ENCODE measurements around the gene SPRR2D. TPM values are rescaled to one million over a fixed set of nuclear protein-coding genes. Genes with fewer than 3 reads are reported as not detected.
"Not testable (repeated sequence)": the region's sequence is repeated elsewhere in the genome, so short reads cannot be mapped to it uniquely, and the experiment has no call there.

SPRR2D gene
- total RNA-seq, 1 donor from 2014 or later = not detected

DNA sequence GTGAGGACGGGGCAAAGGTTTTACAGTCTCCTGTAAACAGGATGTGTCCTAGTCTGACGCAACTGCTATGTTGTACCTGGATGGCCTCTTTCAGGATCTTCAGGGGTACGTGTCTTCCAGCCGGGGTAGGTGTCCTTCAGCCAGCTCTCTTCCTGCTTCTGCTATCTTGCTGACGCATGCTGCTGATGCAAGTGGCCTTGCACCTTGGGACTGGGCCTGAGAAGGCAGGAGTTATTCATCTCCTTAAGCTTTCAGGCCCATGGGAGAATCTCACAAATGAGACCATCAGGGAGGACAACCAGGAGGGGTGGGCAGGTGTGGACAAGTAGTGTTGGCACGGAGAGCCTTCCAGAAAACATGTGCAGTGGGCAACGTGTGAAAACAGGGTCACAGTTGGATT, 17.8 kb downstream of the SPRR2D start:
- Mint-ChIP-seq H3K36me3 (ENCODE audit: unreplicated experiment) (no peaks in the 10 kb centered on the region), H3K27me3 (ENCODE audit: unreplicated experiment) (no peaks in the 10 kb centered on the region), H3K4me3 (ENCODE audit: unreplicated experiment) (no peak overlapping the region), H3K4me1 (ENCODE audit: low read depth, unreplicated experiment) (no peaks in the 10 kb centered on the region), H3K27ac (ENCODE audit: unreplicated experiment) (no peak overlapping the region), H3K9me3 (ENCODE audit: unreplicated experiment) (peaks cover 3% of the 10 kb centered on the region)
- TF ChIP-seq, protein P1, sequence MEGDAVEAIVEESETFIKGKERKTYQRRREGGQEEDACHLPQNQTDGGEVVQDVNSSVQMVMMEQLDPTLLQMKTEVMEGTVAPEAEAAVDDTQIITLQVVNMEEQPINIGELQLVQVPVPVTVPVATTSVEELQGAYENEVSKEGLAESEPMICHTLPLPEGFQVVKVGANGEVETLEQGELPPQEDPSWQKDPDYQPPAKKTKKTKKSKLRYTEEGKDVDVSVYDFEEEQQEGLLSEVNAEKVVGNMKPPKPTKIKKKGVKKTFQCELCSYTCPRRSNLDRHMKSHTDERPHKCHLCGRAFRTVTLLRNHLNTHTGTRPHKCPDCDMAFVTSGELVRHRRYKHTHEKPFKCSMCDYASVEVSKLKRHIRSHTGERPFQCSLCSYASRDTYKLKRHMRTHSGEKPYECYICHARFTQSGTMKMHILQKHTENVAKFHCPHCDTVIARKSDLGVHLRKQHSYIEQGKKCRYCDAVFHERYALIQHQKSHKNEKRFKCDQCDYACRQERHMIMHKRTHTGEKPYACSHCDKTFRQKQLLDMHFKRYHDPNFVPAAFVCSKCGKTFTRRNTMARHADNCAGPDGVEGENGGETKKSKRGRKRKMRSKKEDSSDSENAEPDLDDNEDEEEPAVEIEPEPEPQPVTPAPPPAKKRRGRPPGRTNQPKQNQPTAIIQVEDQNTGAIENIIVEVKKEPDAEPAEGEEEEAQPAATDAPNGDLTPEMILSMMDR (IDR thresholded peaks at IDR 0.05; ENCODE audit: partially characterized antibody, unreplicated experiment) = no peak
- no peak for DNase-seq

DNA sequence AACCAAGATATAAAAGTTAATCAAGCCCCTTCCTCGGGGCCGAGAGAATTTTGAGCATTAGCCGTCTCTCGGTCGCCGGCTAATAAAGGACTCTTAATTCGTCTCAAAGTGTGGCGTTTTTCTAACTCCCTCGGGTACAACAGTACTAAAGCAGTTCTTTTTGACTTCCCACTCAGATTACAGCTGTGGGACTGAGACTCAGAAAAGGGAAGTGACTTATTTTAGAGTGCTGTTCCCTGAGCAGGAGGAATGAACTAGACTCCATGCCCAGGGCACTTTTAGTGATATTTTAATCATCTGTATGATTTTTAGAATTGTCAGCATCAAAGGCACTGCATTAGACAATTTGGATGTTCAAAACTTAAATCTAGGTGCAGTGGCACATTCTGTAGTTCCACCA, 18.6 kb downstream of the SPRR2D start:
- not testable (repeated sequence) for H3K4me3 Mint-ChIP-seq (ENCODE audit: unreplicated experiment); DNase-seq; H3K27me3 Mint-ChIP-seq (ENCODE audit: unreplicated experiment); H3K9me3 Mint-ChIP-seq (ENCODE audit: unreplicated experiment); H3K36me3 Mint-ChIP-seq (ENCODE audit: unreplicated experiment); H3K4me1 Mint-ChIP-seq (ENCODE audit: low read depth, unreplicated experiment); H3K27ac Mint-ChIP-seq (ENCODE audit: unreplicated experiment)

DNA sequence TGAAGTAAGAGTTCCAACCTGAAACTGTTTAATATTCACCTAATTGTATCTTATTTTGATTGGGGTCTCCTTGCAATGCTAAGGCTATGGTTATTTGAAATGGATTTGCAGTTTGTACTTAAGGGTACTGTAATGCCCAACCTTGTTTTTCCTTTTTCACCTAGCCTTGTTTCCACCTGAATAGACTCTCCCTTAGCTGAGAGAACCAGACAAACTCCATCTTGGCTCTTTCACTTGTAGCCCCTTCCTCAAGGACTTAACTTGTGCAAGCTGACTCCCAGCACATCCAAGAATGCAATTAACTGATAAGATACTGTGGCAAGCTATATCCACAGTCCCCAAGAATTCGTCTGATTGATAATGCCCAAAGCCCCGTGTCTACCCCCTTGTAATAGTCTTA, 19.1 kb downstream of the SPRR2D start:
- H3K9me3 Mint-ChIP-seq (ENCODE audit: unreplicated experiment); DNase-seq; H3K36me3 Mint-ChIP-seq (ENCODE audit: unreplicated experiment); H3K4me1 Mint-ChIP-seq (ENCODE audit: low read depth, unreplicated experiment); H3K27ac Mint-ChIP-seq (ENCODE audit: unreplicated experiment); H3K4me3 Mint-ChIP-seq (ENCODE audit: unreplicated experiment); H3K27me3 Mint-ChIP-seq (ENCODE audit: unreplicated experiment): not testable (repeated sequence)

DNA sequence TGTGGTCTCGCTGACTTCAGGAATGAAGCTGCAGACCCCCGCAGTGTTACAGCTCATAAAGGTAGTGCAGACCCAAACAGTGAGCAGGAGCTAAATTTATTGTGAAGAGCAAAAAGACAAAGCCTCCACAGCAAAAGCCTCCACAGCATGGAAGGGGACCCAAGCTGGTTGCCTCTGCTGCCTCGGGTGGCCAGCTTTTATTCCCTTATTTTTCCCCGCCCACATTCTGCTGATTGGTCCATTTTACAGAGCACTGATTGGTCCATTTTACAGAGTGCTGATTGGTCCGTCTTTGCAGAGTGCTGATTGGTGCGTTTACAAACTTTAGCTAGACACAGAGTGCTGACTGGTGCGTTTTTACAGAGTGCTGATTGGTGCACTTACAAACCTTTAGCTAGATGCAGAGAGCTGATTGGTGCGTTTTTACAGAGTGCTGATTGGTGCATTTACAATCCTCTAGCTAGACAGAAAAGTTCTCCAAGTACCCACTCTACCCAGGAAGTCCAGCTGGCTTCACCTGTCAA, 29.6 kb downstream of the SPRR2D start:
- H3K27ac Mint-ChIP-seq (ENCODE audit: unreplicated experiment); DNase-seq; H3K4me3 Mint-ChIP-seq (ENCODE audit: unreplicated experiment); H3K9me3 Mint-ChIP-seq (ENCODE audit: unreplicated experiment); H3K36me3 Mint-ChIP-seq (ENCODE audit: unreplicated experiment); H3K27me3 Mint-ChIP-seq (ENCODE audit: unreplicated experiment); H3K4me1 Mint-ChIP-seq (ENCODE audit: low read depth, unreplicated experiment): not testable (repeated sequence)

DNA sequence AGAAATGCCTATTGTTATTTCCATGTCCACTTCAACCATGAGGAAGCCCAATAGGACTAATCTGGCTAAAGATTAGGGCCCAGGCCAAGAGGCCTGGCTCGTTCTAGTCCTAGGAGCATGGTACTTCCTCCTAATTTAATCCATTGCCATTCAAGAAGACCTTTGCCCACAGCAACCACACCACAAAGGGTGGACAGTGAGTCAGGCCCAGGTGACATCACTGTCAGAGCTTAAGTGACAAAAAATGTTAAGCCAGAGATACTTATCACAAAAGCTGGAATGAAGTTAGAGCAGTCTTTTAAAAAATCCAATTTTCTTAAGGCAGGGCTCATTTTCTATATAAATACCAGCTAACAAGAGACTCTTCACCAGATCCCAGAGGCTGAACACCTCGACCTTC, 39.5 kb downstream of the SPRR2D start, which contains the start of gene SPRR3:
TSS of gene SPRR3 (plus strand) at position 368 of the 400 bp plus-strand sequence. CDS start 1,272 bp downstream, outside the sequence.
- no peak for DNase-seq
- Mint-ChIP-seq H3K36me3 (ENCODE audit: unreplicated experiment) (no peaks in the 10 kb centered on the region), H3K9me3 (ENCODE audit: unreplicated experiment) (no peaks in the 10 kb centered on the region), H3K27me3 (ENCODE audit: unreplicated experiment) (no peaks in the 10 kb centered on the region), H3K4me1 (ENCODE audit: low read depth, unreplicated experiment) (no peaks in the 10 kb centered on the region), H3K27ac (ENCODE audit: unreplicated experiment) (no peak within 1 kb of the TSS), H3K4me3 (ENCODE audit: unreplicated experiment) (no peak within 1 kb of the TSS)
- TF ChIP-seq, protein P1 (IDR thresholded peaks at IDR 0.05; ENCODE audit: partially characterized antibody, unreplicated experiment) = no peak

DNA sequence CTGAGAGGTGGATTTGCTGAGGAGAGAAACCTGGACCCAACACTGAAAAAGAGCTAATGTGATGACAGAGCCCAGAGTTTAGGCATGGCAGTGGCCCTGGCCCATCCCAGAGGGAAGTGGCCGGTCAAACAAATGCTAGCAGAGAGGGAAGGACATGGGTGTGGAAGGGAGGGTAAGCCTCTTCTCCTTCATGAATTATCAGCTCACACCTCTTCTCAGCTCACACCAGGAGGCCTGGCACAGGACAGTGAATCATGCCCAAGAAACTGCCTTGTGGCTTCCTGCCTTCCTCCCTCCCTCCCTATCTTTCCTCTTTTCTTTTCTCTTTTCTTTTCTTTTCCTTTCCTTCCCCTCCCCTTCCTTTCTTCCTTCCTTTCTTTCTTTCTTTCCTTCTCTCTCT, 40.6 kb downstream of the SPRR2D start:
- no peaks in the 10 kb centered on the region for H3K9me3 Mint-ChIP-seq (ENCODE audit: unreplicated experiment)
- H3K4me3 Mint-ChIP-seq (ENCODE audit: unreplicated experiment) = no peak overlapping the region
- H3K36me3 Mint-ChIP-seq (ENCODE audit: unreplicated experiment) = no peaks in the 10 kb centered on the region
- no peak overlapping the region for H3K27ac Mint-ChIP-seq (ENCODE audit: unreplicated experiment)
- H3K4me1 Mint-ChIP-seq (ENCODE audit: low read depth, unreplicated experiment) = no peaks in the 10 kb centered on the region
- DNase-seq = no peak
- H3K27me3 Mint-ChIP-seq (ENCODE audit: unreplicated experiment) = no peaks in the 10 kb centered on the region
- TF ChIP-seq, protein P1 (IDR thresholded peaks at IDR 0.05; ENCODE audit: partially characterized antibody, unreplicated experiment) = no peak
